GM10248 (cell line): ENCODE results near the gene ZBED2.

Source experiments
- CTCF ChIA-PET: fragments of 300-600 bp; sonication (Branson Sonifier 250); formaldehyde crosslinking; extraction: SDS; loops from one replicate; lab custom pipeline; 2021; ENCODE audit warnings: antibody characterized with exemption; lab: Yijun Ruan, JAX
- POLR2A ChIA-PET: fragments of 350-650 bp; sonication (Branson Sonifier 250); formaldehyde crosslinking; extraction: SDS; loops from one replicate; lab custom pipeline; 2020; ENCODE audit warnings: antibody characterized with exemption; lab: Yijun Ruan, JAX
- DNase-seq: peaks from one replicate; pipeline ENCODE4 v3.0.0; 2012; ENCODE audit errors: extremely low spot score
- CTCF ChIP-seq: IDR thresholded peaks from 2 replicates; pipeline ENCODE4 v1.5.1; 2012; ENCODE audit warnings: mild to moderate bottlenecking, low read depth; ENCODE audit errors: extremely low read depth, missing control alignments, control extremely low read depth

ZBED2 gene

GRCh38 chr3:111577113-111577512 is 18.0 kb downstream of the ZBED2 start:
- ChIA-PET CTCF (interaction anchor here (0.8 to 4.2 kb wide), 9 partner anchors 10 to 438 kb away, joined by 3 to 31 read pairs (median 4); no protein-coding TSS in a partner anchor), POLR2A (no interaction called here)
- no peak for DNase-seq
- no peak for TF ChIP-seq CTCF

- no peak for TF ChIP-seq CTCF
- POLR2A ChIA-PET: no interaction called here
- CTCF ChIA-PET: no interaction called here
- no peak for DNase-seq
Measured at GRCh38 chr3:111571907-111572460, 23.2 kb downstream of the ZBED2 start.

GRCh38 chr3:111571282-111571681 is 23.9 kb downstream of the ZBED2 start:
- CTCF ChIA-PET: no interaction called here
- POLR2A ChIA-PET: no interaction called here
- TF ChIP-seq CTCF: no peak
- no peak for DNase-seq

- no peak for DNase-seq
- ChIA-PET POLR2A (no interaction called here), CTCF (no interaction called here)
- no peak for TF ChIP-seq CTCF
Measured at GRCh38 chr3:111570404-111571030, 24.6 kb downstream of the ZBED2 start.

GRCh38 chr3:111568911-111569310 is 26.2 kb downstream of the ZBED2 start:
- ChIA-PET CTCF (no interaction called here), POLR2A (no interaction called here)
- no peak for DNase-seq
- no peak for TF ChIP-seq CTCF

- CTCF ChIA-PET: interaction anchor here (0.6 kb wide), 1 partner anchor 48 kb away, joined by 3 read pairs; no protein-coding TSS in a partner anchor
- no peak for DNase-seq
- TF ChIP-seq CTCF: no peak
- POLR2A ChIA-PET: no interaction called here
Measured at GRCh38 chr3:111568355-111568754, 26.8 kb downstream of the ZBED2 start.
